Measurements from ENCODE around the gene TM7SF3. TPM values are rescaled to one million over a fixed set of nuclear protein-coding genes. Genes with fewer than 3 reads are reported as not detected.

TM7SF3 gene
- 103 and 110 TPM in 2 replicates for total RNA-seq

GRCh38 chr12:27014085-27014858 lies at the start of gene TM7SF3:
Gene TM7SF3, minus strand, starts transcription at chr12:27014384. Its CDS starts 216 bp downstream, at chr12:27014168.

DNA sequence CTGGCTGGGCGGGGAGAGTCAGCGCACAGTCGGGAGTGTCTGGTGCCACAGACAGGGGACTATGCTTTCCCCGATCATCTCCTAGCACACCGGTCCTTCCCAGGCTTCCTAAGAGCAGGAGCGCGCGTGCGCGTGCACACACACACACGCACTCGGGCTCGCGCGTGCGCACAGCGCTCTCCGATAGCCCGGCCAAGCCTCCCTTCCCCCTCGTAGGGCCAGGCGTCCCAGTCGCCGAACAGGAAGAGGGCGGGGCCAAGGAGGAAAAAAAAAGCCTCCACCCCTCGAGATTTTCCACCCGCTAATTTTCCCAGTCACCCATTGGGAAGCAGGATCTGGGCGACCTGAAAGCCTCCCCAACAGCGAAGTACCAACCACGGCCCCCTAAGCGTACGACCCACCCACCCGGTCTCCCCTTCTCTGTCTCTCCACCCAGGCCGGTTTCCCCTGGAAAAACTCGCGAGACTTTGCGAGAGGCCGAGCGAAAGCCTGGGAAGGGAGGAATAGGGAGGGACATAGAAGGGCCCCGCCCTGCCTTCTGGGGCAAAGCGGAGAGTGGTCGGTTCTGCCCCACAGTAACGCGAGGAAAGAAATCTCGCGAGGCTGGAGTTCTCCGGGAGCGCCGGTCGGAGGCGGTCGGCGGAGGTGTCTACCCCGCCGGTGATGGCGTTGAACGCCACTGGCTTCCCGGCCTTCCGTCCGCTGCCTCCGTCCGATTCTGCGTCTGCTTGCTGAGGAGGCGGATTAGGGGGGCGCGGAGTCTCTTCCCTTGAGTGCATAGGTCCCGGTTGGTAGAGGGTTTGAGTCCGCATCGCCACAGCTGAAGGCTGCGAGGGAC lies 76.1 kb downstream of the TM7SF3 start, which contains the start of the genes FGFR1OP2 and INTS13:
Gene FGFR1OP2 (plus strand): TSS at position 608 of the 838 bp plus-strand sequence. CDS start 15,689 bp downstream, outside the sequence.
Gene INTS13 (minus strand): TSS at position 119 of the 838 bp plus-strand sequence. CDS start 1,178 bp downstream, outside the sequence.

Other genes with a start within 250 kb of the TM7SF3 start
- 23.1 and 28.0 TPM in 2 replicates for gene ITPR2, start 181.2 kb downstream of the TM7SF3 start, total RNA-seq
- 25.3 and 28.4 TPM in 2 replicates for gene INTS13, start 76.4 kb downstream of the TM7SF3 start, total RNA-seq
- gene FGFR1OP2, start 75.9 kb downstream of the TM7SF3 start, total RNA-seq = 35.3 and 49.0 TPM in 2 replicates
- 37.2 and 41.5 TPM in 2 replicates for gene MED21, start 8.2 kb upstream of the TM7SF3 start, total RNA-seq
- not detected in 2 replicates for gene C12orf71, start 68.2 kb upstream of the TM7SF3 start, total RNA-seq
- gene STK38L, start 229.9 kb upstream of the TM7SF3 start, total RNA-seq = 22.6 and 30.8 TPM in 2 replicates

Measured in smooth muscle cell of bladder (primary cell).